ENCODE data around the gene CCDC88B. TPM values are rescaled to one million over a fixed set of nuclear protein-coding genes. Genes with fewer than 3 reads are reported as not detected.

The CCDC88B gene
- total RNA-seq, 1 experiment from 2014 or later: 9.6 TPM

DNA sequence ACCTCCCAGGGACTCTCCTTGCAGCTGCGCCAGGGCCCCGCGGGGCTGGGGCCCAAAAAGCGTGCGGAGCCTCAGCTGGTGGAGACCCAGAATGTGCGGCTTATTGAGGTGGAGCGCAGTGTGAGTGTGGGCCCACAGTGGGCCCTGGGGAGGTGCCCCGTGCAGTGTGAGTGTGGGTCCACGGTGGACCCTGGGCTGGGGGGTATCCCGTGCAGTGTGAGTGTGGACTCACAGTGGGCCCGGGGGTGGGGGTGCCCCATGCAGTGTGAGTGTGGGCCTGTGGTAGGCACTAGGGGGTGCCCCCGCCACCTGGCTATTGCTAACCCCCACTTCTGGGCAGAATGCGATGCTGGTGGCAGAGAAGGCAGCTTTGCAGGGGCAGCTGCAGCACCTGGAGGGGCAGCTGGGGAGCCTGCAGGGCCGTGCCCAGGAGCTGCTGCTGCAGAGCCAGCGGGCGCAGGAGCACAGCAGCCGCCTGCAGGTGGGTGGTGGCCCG lies 11.2 kb downstream of the CCDC88B start:
- H3K36me3 ChIP-seq (ENCODE audit: low read depth): no peaks in the 10 kb centered on the region
- H3K79me2 ChIP-seq (ENCODE audit: low read depth): no peaks in the 10 kb centered on the region
- TF ChIP-seq, protein P1, sequence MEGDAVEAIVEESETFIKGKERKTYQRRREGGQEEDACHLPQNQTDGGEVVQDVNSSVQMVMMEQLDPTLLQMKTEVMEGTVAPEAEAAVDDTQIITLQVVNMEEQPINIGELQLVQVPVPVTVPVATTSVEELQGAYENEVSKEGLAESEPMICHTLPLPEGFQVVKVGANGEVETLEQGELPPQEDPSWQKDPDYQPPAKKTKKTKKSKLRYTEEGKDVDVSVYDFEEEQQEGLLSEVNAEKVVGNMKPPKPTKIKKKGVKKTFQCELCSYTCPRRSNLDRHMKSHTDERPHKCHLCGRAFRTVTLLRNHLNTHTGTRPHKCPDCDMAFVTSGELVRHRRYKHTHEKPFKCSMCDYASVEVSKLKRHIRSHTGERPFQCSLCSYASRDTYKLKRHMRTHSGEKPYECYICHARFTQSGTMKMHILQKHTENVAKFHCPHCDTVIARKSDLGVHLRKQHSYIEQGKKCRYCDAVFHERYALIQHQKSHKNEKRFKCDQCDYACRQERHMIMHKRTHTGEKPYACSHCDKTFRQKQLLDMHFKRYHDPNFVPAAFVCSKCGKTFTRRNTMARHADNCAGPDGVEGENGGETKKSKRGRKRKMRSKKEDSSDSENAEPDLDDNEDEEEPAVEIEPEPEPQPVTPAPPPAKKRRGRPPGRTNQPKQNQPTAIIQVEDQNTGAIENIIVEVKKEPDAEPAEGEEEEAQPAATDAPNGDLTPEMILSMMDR (conservative IDR thresholded peaks at IDR 0.05): no peak
- H3F3A ChIP-seq (ENCODE audit: insufficient read depth, low read depth): peaks cover 29% of the 10 kb centered on the region; the same call in 1 of the 2 replicates
- no peaks in the 10 kb centered on the region for H4K20me1 ChIP-seq (ENCODE audit: insufficient read depth)
- H3K9me3 ChIP-seq (ENCODE audit: insufficient read depth, low read depth): no peaks in the 10 kb centered on the region
- no peaks in the 10 kb centered on the region for H3K27me3 ChIP-seq (ENCODE audit: insufficient read depth, low read depth)
- H2AFZ ChIP-seq: no peak overlapping the region
- no peak overlapping the region for H3K4me2 ChIP-seq
- CTCF ChIA-PET: interaction anchor here (1.7 kb wide), 1 partner anchor 79 kb away, joined by 3 read pairs; no protein-coding TSS in a partner anchor
- no peak for DNase-seq
- BruUV-seq (replicated peaks): no TSS peak
- intact Hi-C loops (cut with micrococcal nuclease; ENCODE audit: unreplicated experiment): no loop called here
- H3K4me1 ChIP-seq (replicated peaks; ENCODE audit: insufficient read depth): peaks cover 30% of the 10 kb centered on the region
- H3K27ac ChIP-seq: no peak overlapping the region
- H3K9me2 ChIP-seq (ENCODE audit: insufficient read depth): no peaks in the 10 kb centered on the region
- POLR2A ChIA-PET (ENCODE audit: unreplicated experiment): interaction anchor here (0.8 kb wide), 1 partner anchor 110 kb away, joined by 3 read pairs; no protein-coding TSS in a partner anchor
- no peak overlapping the region for H3K4me3 ChIP-seq

DNA sequence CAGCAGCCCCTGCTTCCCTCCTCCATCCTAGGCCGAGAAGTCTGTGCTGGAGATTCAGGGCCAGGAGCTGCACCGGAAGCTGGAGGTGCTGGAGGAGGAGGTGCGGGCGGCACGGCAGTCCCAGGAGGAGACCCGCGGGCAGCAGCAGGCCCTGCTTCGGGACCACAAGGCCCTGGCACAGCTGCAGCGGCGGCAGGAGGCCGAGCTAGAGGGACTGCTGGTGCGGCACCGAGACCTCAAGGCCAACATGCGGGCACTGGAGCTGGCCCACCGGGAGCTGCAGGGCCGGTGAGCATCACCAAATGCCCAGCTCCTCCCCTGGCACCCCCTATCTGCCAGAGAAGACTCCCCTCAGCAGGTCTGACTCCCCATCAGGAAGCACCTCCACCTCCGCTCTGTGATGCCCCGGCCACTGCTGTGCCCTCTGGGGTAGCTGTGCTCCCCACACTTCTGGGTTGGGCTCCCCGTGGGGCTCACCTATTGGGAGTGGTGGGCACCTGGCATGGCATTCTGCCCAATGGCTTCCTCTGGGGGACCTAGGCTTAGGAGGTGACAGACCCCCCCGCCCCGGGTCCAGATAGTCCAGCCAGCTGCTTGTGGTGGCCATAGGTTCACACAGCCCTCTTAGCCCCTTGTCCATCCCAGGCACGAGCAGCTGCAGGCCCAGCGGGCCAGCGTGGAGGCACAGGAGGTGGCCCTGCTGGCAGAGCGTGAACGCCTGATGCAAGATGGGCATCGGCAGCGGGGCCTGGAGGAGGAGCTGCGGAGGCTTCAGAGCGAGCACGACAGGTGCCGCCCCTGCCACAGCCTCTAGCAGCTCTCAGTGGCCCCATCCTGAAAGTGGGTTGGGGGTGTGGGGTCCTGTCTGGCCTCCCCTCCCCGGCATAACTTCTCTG lies 12.3 kb downstream of the CCDC88B start:
- intact Hi-C loops (cut with micrococcal nuclease; ENCODE audit: unreplicated experiment): no loop called here
- Histone ChIP-seq H4K20me1 (ENCODE audit: insufficient read depth) (no peaks in the 10 kb centered on the region), H3K4me1 (replicated peaks; ENCODE audit: insufficient read depth) (peaks cover 33% of the 10 kb centered on the region), H3K9me3 (ENCODE audit: insufficient read depth, low read depth) (no peaks in the 10 kb centered on the region), H2AFZ (no peak overlapping the region), H3K36me3 (ENCODE audit: low read depth) (no peaks in the 10 kb centered on the region), H3K27me3 (ENCODE audit: insufficient read depth, low read depth) (no peaks in the 10 kb centered on the region), H3K79me2 (ENCODE audit: low read depth) (no peaks in the 10 kb centered on the region), H3F3A (ENCODE audit: insufficient read depth, low read depth) (peaks cover 26% of the 10 kb centered on the region; the same call in 1 of the 2 replicates), H3K9me2 (ENCODE audit: insufficient read depth) (no peaks in the 10 kb centered on the region), H3K4me2 (no peak overlapping the region), H3K27ac (no peak overlapping the region), H3K4me3 (no peak overlapping the region)
- ChIA-PET CTCF (interaction anchor here (0.6 to 4.3 kb wide), 2 partner anchors 35 to 351 kb away, joined by 16 to 87 read pairs; partner anchors contain the start of genes PRDX5 and TRMT112), POLR2A (ENCODE audit: unreplicated experiment) (interaction anchor here (0.5 kb wide), 1 partner anchor 1070 kb away, joined by 3 read pairs; the partner anchor contains the start of gene NEAT1)
- no peak for DNase-seq
- TF ChIP-seq, protein P1 (conservative IDR thresholded peaks at IDR 0.05): no peak
- no peak for TF ChIP-seq EZH2 (IDR thresholded peaks at IDR 0.05; ENCODE audit: low read depth)
- no TSS peak for BruUV-seq (replicated peaks)

DNA sequence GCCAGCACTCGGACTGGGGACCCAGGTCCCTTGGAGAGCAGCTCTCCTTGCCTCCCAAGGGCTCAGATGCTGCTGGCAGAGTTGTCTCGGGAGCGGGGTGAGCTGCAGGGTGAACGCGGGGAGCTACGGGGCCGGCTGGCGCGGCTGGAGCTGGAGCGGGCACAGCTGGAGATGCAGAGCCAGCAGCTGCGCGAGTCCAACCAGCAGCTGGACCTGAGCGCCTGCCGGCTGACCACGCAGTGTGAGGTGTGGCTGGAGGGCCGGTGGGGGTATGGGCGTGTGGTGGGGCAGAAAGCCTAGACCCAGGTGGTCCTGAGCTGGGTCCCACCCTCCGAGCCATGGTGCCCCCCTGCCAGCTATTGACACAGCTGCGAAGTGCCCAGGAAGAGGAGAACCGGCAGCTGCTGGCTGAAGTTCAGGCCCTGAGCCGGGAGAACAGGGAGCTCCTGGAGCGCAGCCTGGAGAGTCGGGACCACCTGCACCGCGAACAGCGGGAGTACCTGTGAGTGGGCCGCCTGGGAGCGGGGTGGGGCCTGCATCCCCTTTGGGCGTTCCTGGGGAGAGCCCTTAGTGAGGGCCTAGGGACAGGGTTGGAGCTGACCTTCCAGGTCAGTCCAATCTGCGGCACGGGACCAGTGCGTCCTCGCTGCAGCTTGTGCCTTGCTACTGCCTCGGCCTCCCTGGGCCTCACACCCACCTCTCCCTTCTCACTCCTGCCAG lies 13.2 kb downstream of the CCDC88B start:
- H3K9me3 ChIP-seq (ENCODE audit: insufficient read depth, low read depth): no peaks in the 10 kb centered on the region
- H3K4me3 ChIP-seq: no peak overlapping the region
- no peaks in the 10 kb centered on the region for H4K20me1 ChIP-seq (ENCODE audit: insufficient read depth)
- H3K79me2 ChIP-seq (ENCODE audit: low read depth): no peaks in the 10 kb centered on the region
- BruUV-seq (replicated peaks): no TSS peak
- no peaks in the 10 kb centered on the region for H3K27me3 ChIP-seq (ENCODE audit: insufficient read depth, low read depth)
- intact Hi-C loops (cut with micrococcal nuclease; ENCODE audit: unreplicated experiment): no loop called here
- peaks cover 33% of the 10 kb centered on the region for H3K4me1 ChIP-seq (replicated peaks; ENCODE audit: insufficient read depth)
- H3K27ac ChIP-seq: no peak overlapping the region
- H3K4me2 ChIP-seq: no peak overlapping the region
- DNase-seq: no peak
- H2AFZ ChIP-seq: no peak overlapping the region
- TF ChIP-seq EZH2 (IDR thresholded peaks at IDR 0.05; ENCODE audit: low read depth): no peak
- TF ChIP-seq, protein P1 (conservative IDR thresholded peaks at IDR 0.05): no peak
- no peaks in the 10 kb centered on the region for H3K9me2 ChIP-seq (ENCODE audit: insufficient read depth)
- ChIA-PET POLR2A (ENCODE audit: unreplicated experiment) (no interaction called here), CTCF (interaction anchor here (0.5 to 4.3 kb wide), 4 partner anchors 32 to 350 kb away, joined by 3 to 87 read pairs (median 12); partner anchors contain the start of genes PRDX5 and TRMT112)
- H3K36me3 ChIP-seq (ENCODE audit: low read depth): no peaks in the 10 kb centered on the region
- H3F3A ChIP-seq (ENCODE audit: insufficient read depth, low read depth): peaks cover 29% of the 10 kb centered on the region; the same call in 1 of the 2 replicates
